Transverse colon (tissue), 4 donors: Measurements from ENCODE around the gene MPP2.

Experiments
- CTCF ChIP-seq, 5 experiments: fragments of 200-600 bp in 3 of 5; fragments of 450-650 bp in 2 of 5; sonication (generic) in 3 of 5; IDR thresholded peaks; 1 replicate in 2 of 5; 2 replicates in 3 of 5; pipeline ENCODE4 v1.5.1; 2016 to 2017; ENCODE audit warnings: antibody characterized with exemption in 5 of 5, inconsistent platforms in 3 of 5, mild to moderate bottlenecking in 2 of 5, moderate library complexity in 1 of 5
- EP300 ChIP-seq: sonication (generic); formaldehyde crosslinking; IDR thresholded peaks from one replicate; pipeline ENCODE4 v1.6.1; 2017; ENCODE audit warnings: antibody characterized with exemption, low read depth
- POLR2A ChIP-seq: fragments of 450-650 bp; IDR thresholded peaks from one replicate; pipeline ENCODE4 v1.6.1; 2016; ENCODE audit warnings: antibody characterized with exemption, mild to moderate bottlenecking, moderate library complexity
- POLR2AphosphoS5 ChIP-seq, 3 donors: sonication (generic); formaldehyde crosslinking; IDR thresholded peaks; one replicate each; pipeline ENCODE4 v1.6.1; 2016; ENCODE audit warnings: antibody characterized with exemption in 3 of 3

GRCh38 chr17:43912635-43913304, 5.4 kb upstream of the MPP2 start:
- TF ChIP-seq CTCF (IDR thresholded peaks at IDR 0.05) (no peak), POLR2A (no peak), EP300 (no peak), POLR2AphosphoS5 (IDR thresholded peaks at IDR 0.05) (no peak)
